ENCODE measurements around the gene TES.

- TF ChIP-seq, protein P1, sequence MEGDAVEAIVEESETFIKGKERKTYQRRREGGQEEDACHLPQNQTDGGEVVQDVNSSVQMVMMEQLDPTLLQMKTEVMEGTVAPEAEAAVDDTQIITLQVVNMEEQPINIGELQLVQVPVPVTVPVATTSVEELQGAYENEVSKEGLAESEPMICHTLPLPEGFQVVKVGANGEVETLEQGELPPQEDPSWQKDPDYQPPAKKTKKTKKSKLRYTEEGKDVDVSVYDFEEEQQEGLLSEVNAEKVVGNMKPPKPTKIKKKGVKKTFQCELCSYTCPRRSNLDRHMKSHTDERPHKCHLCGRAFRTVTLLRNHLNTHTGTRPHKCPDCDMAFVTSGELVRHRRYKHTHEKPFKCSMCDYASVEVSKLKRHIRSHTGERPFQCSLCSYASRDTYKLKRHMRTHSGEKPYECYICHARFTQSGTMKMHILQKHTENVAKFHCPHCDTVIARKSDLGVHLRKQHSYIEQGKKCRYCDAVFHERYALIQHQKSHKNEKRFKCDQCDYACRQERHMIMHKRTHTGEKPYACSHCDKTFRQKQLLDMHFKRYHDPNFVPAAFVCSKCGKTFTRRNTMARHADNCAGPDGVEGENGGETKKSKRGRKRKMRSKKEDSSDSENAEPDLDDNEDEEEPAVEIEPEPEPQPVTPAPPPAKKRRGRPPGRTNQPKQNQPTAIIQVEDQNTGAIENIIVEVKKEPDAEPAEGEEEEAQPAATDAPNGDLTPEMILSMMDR (IDR thresholded peaks at IDR 0.05; ENCODE audit: insufficient read depth, low read length), result no peak
- TF ChIP-seq POLR2AphosphoS5 (IDR thresholded peaks at IDR 0.05; ENCODE audit: low read depth) (no peak), GABPA (IDR thresholded peaks at IDR 0.05; ENCODE audit: low read depth) (no peak), SPI1 (IDR thresholded peaks at IDR 0.05; ENCODE audit: borderline replicate concordance, low read depth) (no peak)
- TF ChIP-seq, protein P2, sequence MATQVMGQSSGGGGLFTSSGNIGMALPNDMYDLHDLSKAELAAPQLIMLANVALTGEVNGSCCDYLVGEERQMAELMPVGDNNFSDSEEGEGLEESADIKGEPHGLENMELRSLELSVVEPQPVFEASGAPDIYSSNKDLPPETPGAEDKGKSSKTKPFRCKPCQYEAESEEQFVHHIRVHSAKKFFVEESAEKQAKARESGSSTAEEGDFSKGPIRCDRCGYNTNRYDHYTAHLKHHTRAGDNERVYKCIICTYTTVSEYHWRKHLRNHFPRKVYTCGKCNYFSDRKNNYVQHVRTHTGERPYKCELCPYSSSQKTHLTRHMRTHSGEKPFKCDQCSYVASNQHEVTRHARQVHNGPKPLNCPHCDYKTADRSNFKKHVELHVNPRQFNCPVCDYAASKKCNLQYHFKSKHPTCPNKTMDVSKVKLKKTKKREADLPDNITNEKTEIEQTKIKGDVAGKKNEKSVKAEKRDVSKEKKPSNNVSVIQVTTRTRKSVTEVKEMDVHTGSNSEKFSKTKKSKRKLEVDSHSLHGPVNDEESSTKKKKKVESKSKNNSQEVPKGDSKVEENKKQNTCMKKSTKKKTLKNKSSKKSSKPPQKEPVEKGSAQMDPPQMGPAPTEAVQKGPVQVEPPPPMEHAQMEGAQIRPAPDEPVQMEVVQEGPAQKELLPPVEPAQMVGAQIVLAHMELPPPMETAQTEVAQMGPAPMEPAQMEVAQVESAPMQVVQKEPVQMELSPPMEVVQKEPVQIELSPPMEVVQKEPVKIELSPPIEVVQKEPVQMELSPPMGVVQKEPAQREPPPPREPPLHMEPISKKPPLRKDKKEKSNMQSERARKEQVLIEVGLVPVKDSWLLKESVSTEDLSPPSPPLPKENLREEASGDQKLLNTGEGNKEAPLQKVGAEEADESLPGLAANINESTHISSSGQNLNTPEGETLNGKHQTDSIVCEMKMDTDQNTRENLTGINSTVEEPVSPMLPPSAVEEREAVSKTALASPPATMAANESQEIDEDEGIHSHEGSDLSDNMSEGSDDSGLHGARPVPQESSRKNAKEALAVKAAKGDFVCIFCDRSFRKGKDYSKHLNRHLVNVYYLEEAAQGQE (IDR thresholded peaks at IDR 0.05; ENCODE audit: insufficient replicate concordance, low read depth), result no peak
Observed at GRCh38 chr7:116229366-116229765, 19.0 kb downstream of the TES start.
